GM23338 (cell line): ENCODE data around the gene TMEM170B. TPM values are rescaled to one million over a fixed set of nuclear protein-coding genes. Genes with fewer than 3 reads are reported as not detected.

Experiments used
- ATAC-seq: fragments of 200-7000 bp; cut with Tn5 transposase; 3 replicates; pipeline ENCODE4 v1.9.1; 2020
- DNase-seq: peaks from one replicate; pipeline ENCODE4 v3.0.0-alpha.2; 2015; ENCODE audit warnings: low spot score
- H2AFZ ChIP-seq: fragments of 200-600 bp; sonication (generic); 2 replicates; pipeline ENCODE4 v1.8.0; 2016; ENCODE audit warnings: antibody characterized with exemption, mild to moderate bottlenecking, moderate library complexity
- H3F3A ChIP-seq: fragments of 200-600 bp; sonication (generic); replicated peaks from 2 replicates; pipeline ENCODE4 v1.8.0; 2017; ENCODE audit warnings: antibody characterized with exemption, mixed run types, low read depth
- H3K27ac ChIP-seq: fragments of 200-600 bp; sonication (generic); 2 replicates; pipeline ENCODE4 v1.6.1; 2016; ENCODE audit warnings: low read depth
- H3K27me3 ChIP-seq: fragments of 200-600 bp; sonication (generic); 2 replicates; pipeline ENCODE4 v1.8.0; 2016; ENCODE audit warnings: mild to moderate bottlenecking, mixed run types, moderate library complexity; ENCODE audit not compliant: insufficient read depth
- H3K36me3 ChIP-seq: fragments of 200-600 bp; sonication (generic); 2 replicates; pipeline ENCODE4 v1.8.0; 2016; ENCODE audit warnings: mild to moderate bottlenecking; ENCODE audit not compliant: insufficient read depth
- H3K4me1 ChIP-seq: fragments of 200-600 bp; sonication (generic); 2 replicates; pipeline ENCODE4 v1.8.0; 2016; ENCODE audit warnings: mild to moderate bottlenecking, moderate library complexity; ENCODE audit not compliant: insufficient read depth
- H3K4me2 ChIP-seq: fragments of 200-600 bp; sonication (generic); 2 replicates; pipeline ENCODE4 v1.7.1; 2017; ENCODE audit warnings: mixed run types
- H3K4me3 ChIP-seq: fragments of 200-600 bp; sonication (generic); 2 replicates; pipeline ENCODE4 v1.6.1; 2016; ENCODE audit warnings: mixed run types
- H3K79me2 ChIP-seq: fragments of 200-600 bp; sonication (generic); replicated peaks from 2 replicates; pipeline ENCODE4 v1.8.0; 2017; ENCODE audit warnings: mild to moderate bottlenecking; ENCODE audit not compliant: insufficient read depth
- H3K9me2 ChIP-seq: fragments of 200-600 bp; sonication (generic); 2 replicates; pipeline ENCODE4 v1.8.0; 2017; ENCODE audit not compliant: insufficient read depth
- H4K20me1 ChIP-seq: fragments of 200-600 bp; sonication (generic); replicated peaks from 2 replicates; pipeline ENCODE4 v1.8.0; 2017; ENCODE audit warnings: mild to moderate bottlenecking; ENCODE audit not compliant: insufficient read depth
- H3K27ac Mint-ChIP-seq: 2 replicates; pipeline ENCODE4 v1.8.0; 2020; ENCODE audit warnings: inconsistent platforms, mild to moderate bottlenecking, moderate library complexity, mixed read lengths
- H3K27me3 Mint-ChIP-seq: 3 replicates; pipeline ENCODE4 v1.8.0; 2022; ENCODE audit warnings: low read depth, mild to moderate bottlenecking, moderate library complexity, mixed read lengths, inconsistent platforms; ENCODE audit not compliant: insufficient read depth, poor library complexity
- H3K36me3 Mint-ChIP-seq: 3 replicates; pipeline ENCODE4 v1.8.0; 2021; ENCODE audit warnings: low read depth, mild to moderate bottlenecking, inconsistent platforms, moderate library complexity, mixed read lengths
- H3K4me1 Mint-ChIP-seq: 3 replicates; pipeline ENCODE4 v1.8.0; 2020; ENCODE audit warnings: mild to moderate bottlenecking, inconsistent platforms, mixed read lengths
- H3K4me3 Mint-ChIP-seq: 3 replicates; pipeline ENCODE4 v1.8.0; 2021; ENCODE audit warnings: moderate library complexity, mild to moderate bottlenecking, inconsistent platforms, mixed read lengths
- H3K9me3 Mint-ChIP-seq: 3 replicates; pipeline ENCODE4 v1.8.0; 2020; ENCODE audit warnings: moderate library complexity, mild to moderate bottlenecking, inconsistent platforms, mixed read lengths
- EZH2phosphoT487 ChIP-seq: fragments of 200-600 bp; sonication (generic); IDR thresholded peaks from one replicate; pipeline ENCODE4 v1.8.1; 2018; ENCODE audit warnings: antibody characterized with exemption; ENCODE audit not compliant: unreplicated experiment
- NANOG ChIP-seq: IDR thresholded peaks from 2 replicates; pipeline ENCODE4 v1.6.1; 2016; ENCODE audit warnings: antibody characterized with exemption, borderline replicate concordance
- POLR2AphosphoS5 ChIP-seq: IDR thresholded peaks from 2 replicates; pipeline ENCODE4 v1.6.1; 2016; ENCODE audit warnings: antibody characterized with exemption, low read depth
- STAT1 ChIP-seq: IDR thresholded peaks from one replicate; pipeline ENCODE4 v1.6.1; 2016; ENCODE audit warnings: antibody characterized with exemption; ENCODE audit not compliant: unreplicated experiment
- ZNF114 ChIP-seq: fragments of 250-450 bp; sonication (Bioruptor Pico); IDR thresholded peaks from 2 replicates; pipeline ENCODE4 v1.5.0; 2020; ENCODE audit warnings: mild to moderate bottlenecking, moderate library complexity
- ZNF331 ChIP-seq: fragments of 250-450 bp; sonication (Bioruptor Pico); IDR thresholded peaks from 2 replicates; pipeline ENCODE4 v1.5.0; 2020; ENCODE audit warnings: low read depth, mild to moderate bottlenecking, moderate library complexity
- polyA plus RNA-seq: library from polyadenylated mRNA; unstranded; fragments of >200 nt; fragmentation: Nextera tagmentation; extraction: Ambion mirVana; gene quantifications from 2 replicates; pipeline ENCODE4 v1.2.1, GENCODE V29; 2016
- total RNA-seq: library from RNA; depleted of rRNA; stranded (reverse); fragments of >200 nt; shearing (Covaris generic); gene quantifications from 2 replicates; pipeline ENCODE4 v1.2.3, GENCODE V29; 2014
- TF ChIP-seq, protein P1 (sequence below), 2 experiments: fragments of 200-600 bp in 1 of 2; sonication (generic) in 1 of 2; conservative IDR thresholded peaks; 2 replicates each; pipeline versions ENCODE4 v1.5.1 to v1.6.1; 2016 to 2017; ENCODE audit warnings: antibody characterized with exemption in 2 of 2, low read depth in 2 of 2, mild to moderate bottlenecking in 2 of 2, moderate library complexity in 1 of 2
- TF ChIP-seq, protein P2 (sequence below): fragments of 250-450 bp; sonication (Bioruptor Pico); IDR thresholded peaks from 2 replicates; pipeline ENCODE4 v1.5.0; 2020; ENCODE audit warnings: mild to moderate bottlenecking, moderate library complexity
- TF ChIP-seq, protein P3 (sequence below): IDR thresholded peaks from one replicate; pipeline ENCODE4 v1.6.1; 2018; ENCODE audit warnings: antibody characterized with exemption; ENCODE audit not compliant: unreplicated experiment
- TF ChIP-seq, protein P4 (sequence below): IDR thresholded peaks from 2 replicates; pipeline ENCODE4 v1.6.1; 2016; ENCODE audit warnings: antibody characterized with exemption

TMEM170B gene
- total and polyA plus RNA-seq, 2 experiments from 2014 or later: 2.0 to 6.9 TPM

DNA sequence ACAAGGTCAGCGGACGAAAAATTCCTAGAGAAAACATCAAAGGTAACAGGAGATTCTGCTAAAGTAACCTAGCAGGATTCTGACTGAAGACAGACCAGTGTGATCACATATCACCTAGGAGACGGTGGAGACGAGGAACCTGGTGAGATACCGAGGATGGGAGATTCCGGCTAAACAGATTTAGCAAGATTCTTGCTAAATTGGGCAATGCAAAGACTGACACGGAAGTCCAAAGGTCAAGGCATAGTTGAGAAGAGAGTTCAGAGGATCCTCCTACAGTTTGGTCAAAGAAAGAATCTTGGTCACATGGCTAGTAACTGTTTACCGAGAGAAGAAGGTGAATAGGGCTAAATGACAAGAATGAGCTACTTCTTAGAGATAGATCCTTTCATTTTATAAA lies 61.1 kb downstream of the TMEM170B start:
- no peak overlapping the region for H3K4me2 ChIP-seq
- H3K9me3 Mint-ChIP-seq: no peaks in the 10 kb centered on the region
- no peak overlapping the region for H3K4me3 ChIP-seq
- no peaks in the 10 kb centered on the region for H3K36me3 ChIP-seq
- H3K4me3 Mint-ChIP-seq: no peak overlapping the region
- H3K79me2 ChIP-seq: no peaks in the 10 kb centered on the region
- TF ChIP-seq ZNF114 (CRISPR knock-in tag) (no peak), NANOG (no peak), STAT1 (no peak), ZNF331 (no peak), EZH2phosphoT487 (no peak), POLR2AphosphoS5 (no peak)
- TF ChIP-seq, protein P1, sequence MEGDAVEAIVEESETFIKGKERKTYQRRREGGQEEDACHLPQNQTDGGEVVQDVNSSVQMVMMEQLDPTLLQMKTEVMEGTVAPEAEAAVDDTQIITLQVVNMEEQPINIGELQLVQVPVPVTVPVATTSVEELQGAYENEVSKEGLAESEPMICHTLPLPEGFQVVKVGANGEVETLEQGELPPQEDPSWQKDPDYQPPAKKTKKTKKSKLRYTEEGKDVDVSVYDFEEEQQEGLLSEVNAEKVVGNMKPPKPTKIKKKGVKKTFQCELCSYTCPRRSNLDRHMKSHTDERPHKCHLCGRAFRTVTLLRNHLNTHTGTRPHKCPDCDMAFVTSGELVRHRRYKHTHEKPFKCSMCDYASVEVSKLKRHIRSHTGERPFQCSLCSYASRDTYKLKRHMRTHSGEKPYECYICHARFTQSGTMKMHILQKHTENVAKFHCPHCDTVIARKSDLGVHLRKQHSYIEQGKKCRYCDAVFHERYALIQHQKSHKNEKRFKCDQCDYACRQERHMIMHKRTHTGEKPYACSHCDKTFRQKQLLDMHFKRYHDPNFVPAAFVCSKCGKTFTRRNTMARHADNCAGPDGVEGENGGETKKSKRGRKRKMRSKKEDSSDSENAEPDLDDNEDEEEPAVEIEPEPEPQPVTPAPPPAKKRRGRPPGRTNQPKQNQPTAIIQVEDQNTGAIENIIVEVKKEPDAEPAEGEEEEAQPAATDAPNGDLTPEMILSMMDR (conservative IDR thresholded peaks at IDR 0.05; ENCODE audit: low read depth in 2 of 2): no peak
- TF ChIP-seq, protein P2, sequence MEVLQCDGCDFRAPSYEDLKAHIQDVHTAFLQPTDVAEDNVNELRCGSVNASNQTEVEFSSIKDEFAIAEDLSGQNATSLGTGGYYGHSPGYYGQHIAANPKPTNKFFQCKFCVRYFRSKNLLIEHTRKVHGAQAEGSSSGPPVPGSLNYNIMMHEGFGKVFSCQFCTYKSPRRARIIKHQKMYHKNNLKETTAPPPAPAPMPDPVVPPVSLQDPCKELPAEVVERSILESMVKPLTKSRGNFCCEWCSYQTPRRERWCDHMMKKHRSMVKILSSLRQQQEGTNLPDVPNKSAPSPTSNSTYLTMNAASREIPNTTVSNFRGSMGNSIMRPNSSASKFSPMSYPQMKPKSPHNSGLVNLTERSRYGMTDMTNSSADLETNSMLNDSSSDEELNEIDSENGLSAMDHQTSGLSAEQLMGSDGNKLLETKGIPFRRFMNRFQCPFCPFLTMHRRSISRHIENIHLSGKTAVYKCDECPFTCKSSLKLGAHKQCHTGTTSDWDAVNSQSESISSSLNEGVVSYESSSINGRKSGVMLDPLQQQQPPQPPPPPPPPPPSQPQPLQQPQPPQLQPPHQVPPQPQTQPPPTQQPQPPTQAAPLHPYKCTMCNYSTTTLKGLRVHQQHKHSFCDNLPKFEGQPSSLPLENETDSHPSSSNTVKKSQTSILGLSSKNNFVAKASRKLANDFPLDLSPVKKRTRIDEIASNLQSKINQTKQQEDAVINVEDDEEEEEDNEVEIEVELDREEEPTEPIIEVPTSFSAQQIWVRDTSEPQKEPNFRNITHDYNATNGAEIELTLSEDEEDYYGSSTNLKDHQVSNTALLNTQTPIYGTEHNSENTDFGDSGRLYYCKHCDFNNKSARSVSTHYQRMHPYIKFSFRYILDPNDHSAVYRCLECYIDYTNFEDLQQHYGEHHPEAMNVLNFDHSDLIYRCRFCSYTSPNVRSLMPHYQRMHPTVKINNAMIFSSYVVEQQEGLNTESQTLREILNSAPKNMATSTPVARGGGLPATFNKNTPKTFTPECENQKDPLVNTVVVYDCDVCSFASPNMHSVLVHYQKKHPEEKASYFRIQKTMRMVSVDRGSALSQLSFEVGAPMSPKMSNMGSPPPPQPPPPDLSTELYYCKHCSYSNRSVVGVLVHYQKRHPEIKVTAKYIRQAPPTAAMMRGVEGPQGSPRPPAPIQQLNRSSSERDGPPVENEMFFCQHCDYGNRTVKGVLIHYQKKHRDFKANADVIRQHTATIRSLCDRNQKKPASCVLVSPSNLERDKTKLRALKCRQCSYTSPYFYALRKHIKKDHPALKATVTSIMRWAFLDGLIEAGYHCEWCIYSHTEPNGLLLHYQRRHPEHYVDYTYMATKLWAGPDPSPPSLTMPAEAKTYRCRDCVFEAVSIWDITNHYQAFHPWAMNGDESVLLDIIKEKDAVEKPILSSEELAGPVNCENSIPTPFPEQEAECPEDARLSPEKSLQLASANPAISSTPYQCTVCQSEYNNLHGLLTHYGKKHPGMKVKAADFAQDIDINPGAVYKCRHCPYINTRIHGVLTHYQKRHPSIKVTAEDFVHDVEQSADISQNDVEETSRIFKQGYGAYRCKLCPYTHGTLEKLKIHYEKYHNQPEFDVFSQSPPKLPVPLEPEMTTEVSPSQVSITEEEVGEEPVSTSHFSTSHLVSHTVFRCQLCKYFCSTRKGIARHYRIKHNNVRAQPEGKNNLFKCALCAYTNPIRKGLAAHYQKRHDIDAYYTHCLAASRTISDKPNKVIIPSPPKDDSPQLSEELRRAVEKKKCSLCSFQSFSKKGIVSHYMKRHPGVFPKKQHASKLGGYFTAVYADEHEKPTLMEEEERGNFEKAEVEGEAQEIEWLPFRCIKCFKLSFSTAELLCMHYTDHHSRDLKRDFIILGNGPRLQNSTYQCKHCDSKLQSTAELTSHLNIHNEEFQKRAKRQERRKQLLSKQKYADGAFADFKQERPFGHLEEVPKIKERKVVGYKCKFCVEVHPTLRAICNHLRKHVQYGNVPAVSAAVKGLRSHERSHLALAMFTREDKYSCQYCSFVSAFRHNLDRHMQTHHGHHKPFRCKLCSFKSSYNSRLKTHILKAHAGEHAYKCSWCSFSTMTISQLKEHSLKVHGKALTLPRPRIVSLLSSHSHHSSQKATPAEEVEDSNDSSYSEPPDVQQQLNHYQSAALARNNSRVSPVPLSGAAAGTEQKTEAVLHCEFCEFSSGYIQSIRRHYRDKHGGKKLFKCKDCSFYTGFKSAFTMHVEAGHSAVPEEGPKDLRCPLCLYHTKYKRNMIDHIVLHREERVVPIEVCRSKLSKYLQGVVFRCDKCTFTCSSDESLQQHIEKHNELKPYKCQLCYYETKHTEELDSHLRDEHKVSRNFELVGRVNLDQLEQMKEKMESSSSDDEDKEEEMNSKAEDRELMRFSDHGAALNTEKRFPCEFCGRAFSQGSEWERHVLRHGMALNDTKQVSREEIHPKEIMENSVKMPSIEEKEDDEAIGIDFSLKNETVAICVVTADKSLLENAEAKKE (CRISPR knock-in tag): no peak
- TF ChIP-seq, protein P3, sequence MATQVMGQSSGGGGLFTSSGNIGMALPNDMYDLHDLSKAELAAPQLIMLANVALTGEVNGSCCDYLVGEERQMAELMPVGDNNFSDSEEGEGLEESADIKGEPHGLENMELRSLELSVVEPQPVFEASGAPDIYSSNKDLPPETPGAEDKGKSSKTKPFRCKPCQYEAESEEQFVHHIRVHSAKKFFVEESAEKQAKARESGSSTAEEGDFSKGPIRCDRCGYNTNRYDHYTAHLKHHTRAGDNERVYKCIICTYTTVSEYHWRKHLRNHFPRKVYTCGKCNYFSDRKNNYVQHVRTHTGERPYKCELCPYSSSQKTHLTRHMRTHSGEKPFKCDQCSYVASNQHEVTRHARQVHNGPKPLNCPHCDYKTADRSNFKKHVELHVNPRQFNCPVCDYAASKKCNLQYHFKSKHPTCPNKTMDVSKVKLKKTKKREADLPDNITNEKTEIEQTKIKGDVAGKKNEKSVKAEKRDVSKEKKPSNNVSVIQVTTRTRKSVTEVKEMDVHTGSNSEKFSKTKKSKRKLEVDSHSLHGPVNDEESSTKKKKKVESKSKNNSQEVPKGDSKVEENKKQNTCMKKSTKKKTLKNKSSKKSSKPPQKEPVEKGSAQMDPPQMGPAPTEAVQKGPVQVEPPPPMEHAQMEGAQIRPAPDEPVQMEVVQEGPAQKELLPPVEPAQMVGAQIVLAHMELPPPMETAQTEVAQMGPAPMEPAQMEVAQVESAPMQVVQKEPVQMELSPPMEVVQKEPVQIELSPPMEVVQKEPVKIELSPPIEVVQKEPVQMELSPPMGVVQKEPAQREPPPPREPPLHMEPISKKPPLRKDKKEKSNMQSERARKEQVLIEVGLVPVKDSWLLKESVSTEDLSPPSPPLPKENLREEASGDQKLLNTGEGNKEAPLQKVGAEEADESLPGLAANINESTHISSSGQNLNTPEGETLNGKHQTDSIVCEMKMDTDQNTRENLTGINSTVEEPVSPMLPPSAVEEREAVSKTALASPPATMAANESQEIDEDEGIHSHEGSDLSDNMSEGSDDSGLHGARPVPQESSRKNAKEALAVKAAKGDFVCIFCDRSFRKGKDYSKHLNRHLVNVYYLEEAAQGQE: no peak
- TF ChIP-seq, protein P4, sequence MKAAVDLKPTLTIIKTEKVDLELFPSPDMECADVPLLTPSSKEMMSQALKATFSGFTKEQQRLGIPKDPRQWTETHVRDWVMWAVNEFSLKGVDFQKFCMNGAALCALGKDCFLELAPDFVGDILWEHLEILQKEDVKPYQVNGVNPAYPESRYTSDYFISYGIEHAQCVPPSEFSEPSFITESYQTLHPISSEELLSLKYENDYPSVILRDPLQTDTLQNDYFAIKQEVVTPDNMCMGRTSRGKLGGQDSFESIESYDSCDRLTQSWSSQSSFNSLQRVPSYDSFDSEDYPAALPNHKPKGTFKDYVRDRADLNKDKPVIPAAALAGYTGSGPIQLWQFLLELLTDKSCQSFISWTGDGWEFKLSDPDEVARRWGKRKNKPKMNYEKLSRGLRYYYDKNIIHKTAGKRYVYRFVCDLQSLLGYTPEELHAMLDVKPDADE: no peak
- H2AFZ ChIP-seq: no peak overlapping the region
- no peak overlapping the region for H3K27ac ChIP-seq
- peaks cover 2% of the 10 kb centered on the region for H3K27me3 Mint-ChIP-seq
- ATAC-seq (no peak), DNase-seq (no peak)
- H4K20me1 ChIP-seq: no peaks in the 10 kb centered on the region
- no peak overlapping the region for H3K27ac Mint-ChIP-seq
- no peaks in the 10 kb centered on the region for H3K4me1 ChIP-seq
- H3K9me2 ChIP-seq: peaks cover 16% of the 10 kb centered on the region; the same call in 1 of the 2 replicates
- H3F3A ChIP-seq: no peaks in the 10 kb centered on the region
- H3K4me1 Mint-ChIP-seq: peaks cover 13% of the 10 kb centered on the region
- H3K27me3 ChIP-seq: no peaks in the 10 kb centered on the region
- H3K36me3 Mint-ChIP-seq: no peaks in the 10 kb centered on the region; the same call in 2 of the 3 replicates
